Inflammatory macrophage treated with lipopolysaccharide for 4 hours (primary cell): Measurements from ENCODE around the gene RAB43.
"Not testable (repeated sequence)": the region's sequence is repeated elsewhere in the genome, so short reads cannot be mapped to it uniquely, and the experiment has no call there.

ENCODE experiments used
- DNase-seq: peaks from one replicate; pipeline ENCODE4 v3.0.0-alpha.2; 2020

The RAB43 gene

GRCh38 chr3:129121016-129121791 lies 400 bp downstream of the RAB43 start:
- peak; percentile 46 for DNase-seq

GRCh38 chr3:129120254-129121004 lies 1.2 kb downstream of the RAB43 start:
- DNase-seq = peak; percentile 97

- peak; percentile 16 for DNase-seq
These were observed 2.1 kb downstream of the RAB43 start for GRCh38 chr3:129119365-129120100.

- DNase-seq = no peak
These were observed 2.9 kb downstream of the RAB43 start for GRCh38 chr3:129118745-129119144.

GRCh38 chr3:129117134-129117533 lies 4.5 kb downstream of the RAB43 start:
- DNase-seq = no peak

GRCh38 chr3:129116482-129116946 lies 5.1 kb downstream of the RAB43 start:
- peak; percentile 16 for DNase-seq

GRCh38 chr3:129114455-129114854 lies 7.1 kb downstream of the RAB43 start:
- DNase-seq = no peak

GRCh38 chr3:129112308-129113052 lies 9.1 kb downstream of the RAB43 start:
- DNase-seq = peak; percentile 91

- DNase-seq = not testable (repeated sequence)
These were observed 10.4 kb downstream of the RAB43 start for GRCh38 chr3:129111076-129111780.

- no peak for DNase-seq
These were observed 13.8 kb downstream of the RAB43 start for GRCh38 chr3:129107793-129108192.

- DNase-seq = no peak
These were observed 14.6 kb downstream of the RAB43 start for GRCh38 chr3:129106866-129107565.

- DNase-seq = no peak
These were observed 15.3 kb downstream of the RAB43 start for GRCh38 chr3:129106320-129106719.

- DNase-seq = no peak
These were observed 15.7 kb downstream of the RAB43 start for GRCh38 chr3:129105862-129106261.

- DNase-seq = no peak
These were observed 17.0 kb downstream of the RAB43 start for GRCh38 chr3:129104498-129105079.

GRCh38 chr3:129104051-129104450 lies 17.6 kb downstream of the RAB43 start:
- DNase-seq = no peak

GRCh38 chr3:129103296-129103695 lies 18.3 kb downstream of the RAB43 start:
- no peak for DNase-seq

- no peak for DNase-seq
These were observed 20.1 kb downstream of the RAB43 start for GRCh38 chr3:129101370-129102138.

- no peak for DNase-seq
These were observed 21.3 kb downstream of the RAB43 start for GRCh38 chr3:129100274-129100673.

GRCh38 chr3:129095285-129095684 lies 26.3 kb downstream of the RAB43 start:
- DNase-seq = no peak

GRCh38 chr3:129088312-129088711 lies 33.3 kb downstream of the RAB43 start:
- DNase-seq = not testable (repeated sequence)
